Left ventricle myocardium inferior (tissue), 1 donor: Measurements from ENCODE around the gene ARHGAP1. TPM values are rescaled to one million over a fixed set of nuclear protein-coding genes. Genes with fewer than 3 reads are reported as not detected.

ENCODE experiments used
- DNase-seq: peaks from one replicate; pipeline ENCODE4 v3.0.0-alpha.2; 2020
- H3K27ac ChIP-seq: fragments of 200-600 bp; replicated peaks from 2 replicates; pipeline ENCODE4 v1.8.0; 2021
- H3K27me3 ChIP-seq: fragments of 200-600 bp; 2 replicates; pipeline ENCODE4 v1.8.0; 2021; ENCODE audit warnings: low read depth
- H3K36me3 ChIP-seq: fragments of 200-600 bp; 2 replicates; pipeline ENCODE4 v1.8.0; 2021
- H3K4me1 ChIP-seq: fragments of 200-600 bp; 2 replicates; pipeline ENCODE4 v1.8.0; 2021
- H3K4me3 ChIP-seq: fragments of 200-600 bp; 2 replicates; pipeline ENCODE4 v1.8.0; 2021; ENCODE audit warnings: mild to moderate bottlenecking, moderate library complexity
- H3K9me3 ChIP-seq: fragments of 200-600 bp; replicated peaks from 2 replicates; pipeline ENCODE4 v1.8.0; 2021
- intact Hi-C: fragments of 100-400 bp; cut with micrococcal nuclease; formaldehyde crosslinking; loops from one replicate; pipeline ENCODE4 v1.11.0; 2022
- total RNA-seq: library from RNA; stranded (reverse); fragmentation: NEBNext Ultra II Directional; extraction: Animal tissue kit (Norgen Biotek cat#: 25700); gene quantifications from one replicate; pipeline ENCODE4 v1.2.1, GENCODE V29; 2021
- TF ChIP-seq, protein P1 (sequence below): fragments of 200-600 bp; IDR thresholded peaks from 2 replicates; pipeline ENCODE4 v1.8.0; 2021; ENCODE audit warnings: antibody characterized with exemption, mild to moderate bottlenecking, borderline replicate concordance
- donor health status: DM: no; HTN: yes; CAD: no; lungs with severe emphysema.

Gene ARHGAP1
- total RNA-seq, 1 donor from 2014 or later, result 101 TPM

DNA sequence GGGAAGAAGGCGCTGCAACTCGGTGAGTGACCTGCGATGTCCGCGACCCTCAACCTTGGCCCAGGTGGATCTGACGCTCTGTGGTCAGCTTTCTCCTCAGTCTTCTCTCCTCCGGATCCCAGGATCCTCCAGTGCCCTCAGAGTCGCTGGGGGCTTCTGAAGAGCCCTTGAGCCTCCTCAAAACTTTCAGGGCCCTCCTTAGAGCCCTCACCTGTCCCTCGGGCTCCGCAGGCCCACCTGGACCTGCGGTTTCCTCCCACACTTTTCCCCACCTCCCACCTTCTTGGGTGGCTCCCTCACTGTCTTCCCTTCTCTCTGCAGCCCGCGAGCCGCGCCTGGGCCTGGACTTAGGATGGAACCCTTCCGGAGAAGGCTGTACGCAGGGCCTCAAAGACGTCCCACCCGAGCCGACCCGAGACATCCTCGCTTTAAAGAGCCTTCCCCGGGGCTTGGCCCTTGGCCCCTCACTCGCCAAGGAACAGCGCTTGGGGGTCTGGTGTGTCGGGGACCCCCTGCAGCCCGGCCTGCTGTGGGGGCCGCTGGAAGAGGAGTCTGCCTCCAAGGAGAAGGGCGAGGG, 747 bp upstream of the ARHGAP1 start:
- Histone ChIP-seq H3K4me3 (peak overlapping the region; percentile 89), H3K36me3 (peaks cover 46% of the 10 kb centered on the region), H3K27ac (peak overlapping the region; percentile 96), H3K4me1 (peaks cover 68% of the 10 kb centered on the region), H3K9me3 (no peaks in the 10 kb centered on the region), H3K27me3 (no peaks in the 10 kb centered on the region)
- DNase-seq, result no peak
- TF ChIP-seq, protein P1, sequence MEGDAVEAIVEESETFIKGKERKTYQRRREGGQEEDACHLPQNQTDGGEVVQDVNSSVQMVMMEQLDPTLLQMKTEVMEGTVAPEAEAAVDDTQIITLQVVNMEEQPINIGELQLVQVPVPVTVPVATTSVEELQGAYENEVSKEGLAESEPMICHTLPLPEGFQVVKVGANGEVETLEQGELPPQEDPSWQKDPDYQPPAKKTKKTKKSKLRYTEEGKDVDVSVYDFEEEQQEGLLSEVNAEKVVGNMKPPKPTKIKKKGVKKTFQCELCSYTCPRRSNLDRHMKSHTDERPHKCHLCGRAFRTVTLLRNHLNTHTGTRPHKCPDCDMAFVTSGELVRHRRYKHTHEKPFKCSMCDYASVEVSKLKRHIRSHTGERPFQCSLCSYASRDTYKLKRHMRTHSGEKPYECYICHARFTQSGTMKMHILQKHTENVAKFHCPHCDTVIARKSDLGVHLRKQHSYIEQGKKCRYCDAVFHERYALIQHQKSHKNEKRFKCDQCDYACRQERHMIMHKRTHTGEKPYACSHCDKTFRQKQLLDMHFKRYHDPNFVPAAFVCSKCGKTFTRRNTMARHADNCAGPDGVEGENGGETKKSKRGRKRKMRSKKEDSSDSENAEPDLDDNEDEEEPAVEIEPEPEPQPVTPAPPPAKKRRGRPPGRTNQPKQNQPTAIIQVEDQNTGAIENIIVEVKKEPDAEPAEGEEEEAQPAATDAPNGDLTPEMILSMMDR, result no peak
- intact Hi-C loops, result no loop called here

DNA sequence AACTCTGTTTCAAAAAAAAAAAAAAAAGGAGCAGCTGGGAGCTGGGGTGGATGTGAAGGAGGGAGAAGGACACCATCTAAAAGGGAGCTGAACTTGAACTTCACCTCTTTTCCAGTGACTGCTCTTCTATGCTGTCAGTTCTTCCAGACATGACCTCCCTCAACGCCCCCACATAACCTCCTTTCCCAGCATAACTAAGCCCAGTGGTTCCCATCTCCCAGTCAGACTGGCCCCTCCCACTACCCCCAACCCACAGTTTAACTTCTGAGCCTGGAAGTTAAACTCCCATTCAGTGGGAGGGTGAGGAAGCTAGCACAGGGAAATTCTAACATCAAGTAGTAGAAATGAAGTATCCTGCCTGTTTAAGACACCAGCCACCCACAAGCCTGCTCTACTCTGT, 1.8 kb downstream of the ARHGAP1 start:
- TF ChIP-seq, protein P1, result no peak
- no peak for DNase-seq
- peaks cover 43% of the 10 kb centered on the region for H3K36me3 ChIP-seq
- H3K9me3 ChIP-seq, result no peaks in the 10 kb centered on the region
- peak overlapping the region; percentile 96 for H3K27ac ChIP-seq
- H3K4me3 ChIP-seq, result peak overlapping the region; percentile 89
- H3K27me3 ChIP-seq, result no peaks in the 10 kb centered on the region
- peaks cover 94% of the 10 kb centered on the region for H3K4me1 ChIP-seq
- intact Hi-C loops, result no loop called here

DNA sequence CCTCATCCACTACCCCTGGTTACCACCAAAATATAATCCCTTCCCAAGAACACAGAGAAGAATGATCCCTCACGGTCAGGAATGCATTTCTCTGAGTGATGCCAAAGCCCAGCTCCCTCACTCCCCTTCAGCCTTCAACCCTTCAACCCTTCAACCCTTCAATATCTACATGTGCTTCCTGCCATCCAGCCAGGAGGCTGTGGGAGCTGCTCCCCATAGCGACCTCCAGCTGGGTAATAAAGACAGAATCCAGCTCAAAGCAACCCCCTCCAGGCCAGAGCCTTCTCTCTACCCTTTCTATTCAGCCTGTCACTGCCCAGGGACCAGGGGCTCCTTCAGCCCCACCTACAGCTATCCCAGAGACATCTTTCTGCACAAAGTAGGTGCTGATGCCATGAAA, 2.7 kb downstream of the ARHGAP1 start:
- Histone ChIP-seq H3K4me3 (peak overlapping the region; percentile 89), H3K27me3 (no peaks in the 10 kb centered on the region), H3K36me3 (peaks cover 39% of the 10 kb centered on the region), H3K27ac (peak overlapping the region; percentile 96), H3K4me1 (peaks cover 91% of the 10 kb centered on the region), H3K9me3 (no peaks in the 10 kb centered on the region)
- intact Hi-C loops, result no loop called here
- TF ChIP-seq, protein P1, result no peak
- no peak for DNase-seq

DNA sequence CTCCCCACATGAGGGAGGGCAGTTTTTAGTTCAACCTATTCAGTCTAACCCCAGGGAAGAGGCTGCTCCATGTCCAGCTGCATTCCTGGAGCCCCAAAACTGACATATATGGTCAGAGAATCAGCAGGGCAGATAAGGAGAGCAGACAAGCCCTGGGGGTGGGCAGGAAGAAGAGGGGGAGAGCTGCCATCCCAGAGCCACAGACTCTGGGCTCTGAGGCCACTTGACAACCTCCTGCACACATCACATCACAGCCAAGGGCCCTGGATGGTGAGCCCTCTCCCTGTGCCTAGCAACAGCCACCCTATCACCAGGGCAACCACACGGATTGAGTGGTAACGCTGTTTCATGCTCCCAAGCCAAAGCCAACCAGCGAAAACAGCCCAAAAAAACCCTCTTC, 3.1 kb downstream of the ARHGAP1 start:
- intact Hi-C loops, result no loop called here
- Histone ChIP-seq H3K27ac (peak overlapping the region; percentile 96), H3K27me3 (no peaks in the 10 kb centered on the region), H3K36me3 (peaks cover 39% of the 10 kb centered on the region), H3K4me1 (peaks cover 87% of the 10 kb centered on the region), H3K4me3 (peak overlapping the region; percentile 89), H3K9me3 (no peaks in the 10 kb centered on the region)
- peak; percentile 43 for DNase-seq
- TF ChIP-seq, protein P1, result no peak

DNA sequence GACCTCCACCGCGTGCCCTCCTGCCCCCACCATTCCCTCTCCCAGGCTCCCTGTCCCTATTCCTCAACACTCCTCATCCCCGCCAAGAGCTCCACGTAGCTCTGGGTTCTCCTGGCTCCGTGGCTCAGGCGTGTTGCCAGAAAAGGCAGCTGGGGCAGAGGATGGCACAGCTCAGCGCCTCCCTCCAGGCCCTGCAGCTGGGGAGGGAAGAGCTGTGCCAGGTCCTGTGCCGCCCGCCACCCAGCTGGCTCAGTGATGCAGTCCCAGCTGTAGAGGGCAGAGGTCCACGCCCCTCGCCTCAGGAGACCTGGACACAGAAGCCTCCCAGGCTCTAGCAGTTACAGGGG, 4.2 kb downstream of the ARHGAP1 start:
- TF ChIP-seq, protein P1, result no peak
- Histone ChIP-seq H3K27ac (peak overlapping the region; percentile 96), H3K4me1 (peaks cover 76% of the 10 kb centered on the region), H3K9me3 (no peaks in the 10 kb centered on the region), H3K36me3 (peaks cover 43% of the 10 kb centered on the region), H3K4me3 (peak overlapping the region; percentile 89), H3K27me3 (no peaks in the 10 kb centered on the region)
- intact Hi-C loops, result no loop called here
- DNase-seq, result peak; percentile 81
